Karpas-422 (cell line): Measurements from ENCODE around the gene STX1B. TPM values are rescaled to one million over a fixed set of nuclear protein-coding genes. Genes with fewer than 3 reads are reported as not detected.

ENCODE experiments used
- DNase-seq: peaks from one replicate; pipeline ENCODE4 v3.0.0-alpha.2; 2015
- H2AFZ ChIP-seq: fragments of 200-600 bp; sonication (generic); 2 replicates; pipeline ENCODE4 v1.6.1; 2014; ENCODE audit warnings: antibody characterized with exemption, low read length, mixed read lengths
- H3K27ac ChIP-seq: fragments of 200-600 bp; sonication (generic); 2 replicates; pipeline ENCODE4 v1.5.1; 2014; ENCODE audit warnings: mild to moderate bottlenecking, low read length, moderate library complexity
- H3K27me3 ChIP-seq: fragments of 200-600 bp; sonication (generic); 2 replicates; pipeline ENCODE4 v1.6.1; 2014; ENCODE audit warnings: low read length, mixed read lengths
- H3K36me3 ChIP-seq: fragments of 200-600 bp; sonication (generic); 2 replicates; pipeline ENCODE4 v1.6.1; 2014; ENCODE audit warnings: low read length, mixed read lengths; ENCODE audit not compliant: insufficient read depth
- H3K4me1 ChIP-seq: fragments of 200-600 bp; sonication (generic); 2 replicates; pipeline ENCODE4 v1.6.1; 2014; ENCODE audit warnings: mild to moderate bottlenecking, low read length, mixed read lengths
- H3K4me2 ChIP-seq: fragments of 200-600 bp; sonication (generic); 2 replicates; pipeline ENCODE4 v1.6.1; 2014; ENCODE audit warnings: low read length, low read depth, mild to moderate bottlenecking; ENCODE audit not compliant: poor library complexity, severe bottlenecking
- H3K4me3 ChIP-seq: fragments of 200-600 bp; sonication (generic); 2 replicates; pipeline ENCODE4 v1.5.1; 2014; ENCODE audit warnings: mild to moderate bottlenecking, antibody characterized with exemption, low read length, mixed read lengths
- H3K79me2 ChIP-seq: fragments of 200-600 bp; sonication (generic); 2 replicates; pipeline ENCODE4 v1.6.1; 2014; ENCODE audit warnings: mild to moderate bottlenecking, low read length, mixed read lengths
- H3K9ac ChIP-seq: fragments of 200-600 bp; sonication (generic); 2 replicates; pipeline ENCODE4 v1.6.0; 2014; ENCODE audit warnings: low read length
- H3K9me2 ChIP-seq: fragments of 200-600 bp; sonication (generic), shearing (Covaris generic); replicated peaks from 2 replicates; pipeline ENCODE4 v1.6.0; 2014; ENCODE audit warnings: mild to moderate bottlenecking, low read length, moderate library complexity; ENCODE audit not compliant: insufficient read depth
- H3K9me3 ChIP-seq: fragments of 300-700, 200-600 bp; sonication (generic); 2 replicates; pipeline ENCODE4 v1.6.1; 2014; ENCODE audit warnings: low read length, mixed read lengths
- H4K20me1 ChIP-seq: fragments of 200-600 bp; sonication (generic); 2 replicates; pipeline ENCODE4 v1.6.1; 2014; ENCODE audit warnings: mild to moderate bottlenecking, antibody characterized with exemption, low read length, low read depth; ENCODE audit not compliant: insufficient read depth
- total RNA-seq: library from RNA; depleted of rRNA; stranded (reverse); fragments of >200 nt; shearing (Covaris generic); gene quantifications from 2 replicates; pipeline ENCODE4 v1.2.3, GENCODE V29; 2014; ENCODE audit warnings: low replicate concordance

The STX1B gene
- total RNA-seq, 1 experiment from 2014 or later, result 0.11 TPM

DNA sequence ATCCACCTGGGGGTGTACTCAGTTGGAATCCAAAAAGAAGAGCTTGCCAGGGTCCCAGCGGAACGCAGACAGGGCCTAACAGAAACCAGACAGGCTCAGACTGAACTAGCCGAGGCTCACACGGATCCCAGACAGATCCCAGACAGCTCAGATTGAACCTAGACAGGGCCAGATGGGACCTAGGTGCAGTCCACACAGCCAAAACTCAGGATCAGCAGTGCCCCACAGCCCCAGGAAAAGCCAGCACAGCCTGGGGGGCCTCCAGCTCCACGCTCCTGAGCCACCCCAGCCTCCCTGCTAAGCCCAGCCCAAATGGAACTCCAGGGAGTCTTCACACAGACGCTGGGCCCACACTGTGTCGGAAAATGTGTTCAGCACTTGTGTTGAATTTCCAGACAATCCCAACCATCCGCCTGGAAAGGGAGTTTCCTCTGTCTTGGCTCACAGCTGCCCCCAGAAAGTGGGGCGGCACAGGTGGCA, 7.5 kb downstream of the STX1B start:
- H3K79me2 ChIP-seq, result no peaks in the 10 kb centered on the region
- no peak overlapping the region for H2AFZ ChIP-seq
- H3K4me3 ChIP-seq, result no peak overlapping the region
- no peak for DNase-seq
- H3K4me1 ChIP-seq, result peaks cover 4% of the 10 kb centered on the region
- H3K9me2 ChIP-seq, result no peaks in the 10 kb centered on the region
- no peaks in the 10 kb centered on the region for H3K36me3 ChIP-seq
- H4K20me1 ChIP-seq, result no peaks in the 10 kb centered on the region
- H3K4me2 ChIP-seq, result no peak overlapping the region
- no peak overlapping the region for H3K9ac ChIP-seq
- no peaks in the 10 kb centered on the region for H3K9me3 ChIP-seq
- no peaks in the 10 kb centered on the region for H3K27me3 ChIP-seq
- H3K27ac ChIP-seq, result no peak overlapping the region

GRCh38 chr16:31002250-31002700, 8.2 kb downstream of the STX1B start:
- no peak for DNase-seq
- no peaks in the 10 kb centered on the region for H3K36me3 ChIP-seq

DNA sequence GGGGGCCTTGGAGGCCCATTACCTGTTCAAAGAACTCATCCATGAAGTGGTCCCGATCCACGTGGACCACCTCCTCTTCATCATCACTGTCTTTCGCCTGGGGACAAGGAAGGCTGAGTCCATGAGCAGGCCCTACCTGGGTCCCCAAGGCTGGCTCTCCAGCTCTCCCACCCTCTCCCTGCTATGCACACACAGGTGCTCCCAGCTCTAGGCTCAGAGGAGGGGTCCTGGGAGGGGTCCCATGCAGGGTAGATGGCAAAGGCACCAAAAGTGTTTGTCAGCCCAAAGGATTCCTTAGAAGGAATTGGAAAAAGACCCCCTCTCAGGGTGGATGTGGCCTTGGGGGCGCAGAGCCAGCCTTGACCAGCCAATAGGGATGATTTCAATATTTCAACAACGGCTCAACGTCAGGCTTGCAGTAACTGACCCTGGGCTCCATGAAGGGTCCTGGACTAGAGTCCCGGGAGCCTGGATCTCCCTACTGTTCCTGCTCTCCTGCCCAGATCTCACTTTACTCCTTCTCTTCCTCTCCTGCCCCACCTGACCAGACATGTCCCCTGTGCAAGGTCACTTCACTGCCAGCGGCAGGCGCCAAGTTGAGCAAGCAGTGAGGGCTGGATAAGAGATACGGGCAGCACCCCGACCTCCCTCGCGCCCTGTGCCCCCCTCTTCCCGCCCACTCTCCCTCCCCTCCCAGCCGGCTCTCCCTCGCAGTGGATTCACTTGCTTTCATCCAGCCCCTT, 8.8 kb downstream of the STX1B start:
- Histone ChIP-seq H3K79me2 (no peaks in the 10 kb centered on the region), H3K27me3 (no peaks in the 10 kb centered on the region), H3K36me3 (no peaks in the 10 kb centered on the region), H4K20me1 (no peaks in the 10 kb centered on the region), H3K27ac (no peak overlapping the region), H3K4me2 (no peak overlapping the region), H3K9me2 (no peaks in the 10 kb centered on the region), H3K9ac (no peak overlapping the region), H3K4me1 (peaks cover 7% of the 10 kb centered on the region), H3K9me3 (no peaks in the 10 kb centered on the region), H3K4me3 (no peak overlapping the region), H2AFZ (no peak overlapping the region)
- DNase-seq, result no peak

More at GRCh38 chr16:31002250-31002700, 8.2 kb downstream of the STX1B start:
- Histone ChIP-seq H3K9me3 (no peaks in the 10 kb centered on the region), H3K79me2 (no peaks in the 10 kb centered on the region), H3K27ac (no peak overlapping the region), H3K27me3 (no peaks in the 10 kb centered on the region), H4K20me1 (no peaks in the 10 kb centered on the region), H3K9ac (no peak overlapping the region), H3K9me2 (no peaks in the 10 kb centered on the region), H3K4me2 (no peak overlapping the region), H3K4me1 (peaks cover 4% of the 10 kb centered on the region), H2AFZ (no peak overlapping the region), H3K4me3 (no peak overlapping the region)

DNA sequence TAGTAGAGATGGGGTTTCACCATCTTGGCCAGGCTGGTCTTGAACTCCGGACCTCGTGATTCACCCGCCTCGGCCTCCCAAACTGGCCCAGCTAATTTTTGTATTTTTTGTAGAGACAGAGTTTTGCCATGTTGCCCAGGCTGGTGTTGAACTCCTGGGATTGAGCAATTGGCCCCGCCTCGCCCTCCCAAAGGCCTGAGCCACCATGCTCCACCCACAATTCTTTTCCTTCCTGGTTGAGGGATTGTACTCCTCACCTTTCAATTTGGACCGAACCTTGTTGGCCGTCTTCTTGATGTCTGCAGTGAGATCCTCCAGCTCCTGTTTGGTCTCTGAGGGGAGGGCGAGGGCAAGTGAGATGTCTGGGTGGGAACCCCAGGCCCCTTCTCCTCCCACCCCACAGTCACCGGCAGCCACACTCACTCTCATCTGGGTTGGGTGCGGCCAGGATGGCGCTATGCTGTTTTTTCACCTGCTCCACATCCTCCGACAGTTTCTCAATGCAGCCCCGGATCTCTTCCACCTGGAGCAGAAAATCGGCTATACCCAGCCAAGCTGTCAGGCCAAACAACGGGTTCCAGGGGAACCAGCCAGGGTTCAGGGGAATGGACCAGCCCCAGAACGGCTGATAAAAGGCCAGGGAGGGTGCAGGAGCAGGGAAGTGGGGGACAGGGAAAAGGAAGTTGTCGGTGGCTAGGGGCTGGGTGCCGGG, 9.6 kb downstream of the STX1B start:
- DNase-seq, result no peak
- no peak overlapping the region for H3K9ac ChIP-seq
- no peaks in the 10 kb centered on the region for H3K79me2 ChIP-seq
- no peaks in the 10 kb centered on the region for H3K9me3 ChIP-seq
- no peak overlapping the region for H3K4me2 ChIP-seq
- H3K9me2 ChIP-seq, result no peaks in the 10 kb centered on the region
- H3K4me3 ChIP-seq, result no peak overlapping the region
- H3K4me1 ChIP-seq, result peaks cover 16% of the 10 kb centered on the region
- no peaks in the 10 kb centered on the region for H4K20me1 ChIP-seq
- no peaks in the 10 kb centered on the region for H3K27me3 ChIP-seq
- H2AFZ ChIP-seq, result no peak overlapping the region
- H3K27ac ChIP-seq, result no peak overlapping the region
- no peaks in the 10 kb centered on the region for H3K36me3 ChIP-seq

DNA sequence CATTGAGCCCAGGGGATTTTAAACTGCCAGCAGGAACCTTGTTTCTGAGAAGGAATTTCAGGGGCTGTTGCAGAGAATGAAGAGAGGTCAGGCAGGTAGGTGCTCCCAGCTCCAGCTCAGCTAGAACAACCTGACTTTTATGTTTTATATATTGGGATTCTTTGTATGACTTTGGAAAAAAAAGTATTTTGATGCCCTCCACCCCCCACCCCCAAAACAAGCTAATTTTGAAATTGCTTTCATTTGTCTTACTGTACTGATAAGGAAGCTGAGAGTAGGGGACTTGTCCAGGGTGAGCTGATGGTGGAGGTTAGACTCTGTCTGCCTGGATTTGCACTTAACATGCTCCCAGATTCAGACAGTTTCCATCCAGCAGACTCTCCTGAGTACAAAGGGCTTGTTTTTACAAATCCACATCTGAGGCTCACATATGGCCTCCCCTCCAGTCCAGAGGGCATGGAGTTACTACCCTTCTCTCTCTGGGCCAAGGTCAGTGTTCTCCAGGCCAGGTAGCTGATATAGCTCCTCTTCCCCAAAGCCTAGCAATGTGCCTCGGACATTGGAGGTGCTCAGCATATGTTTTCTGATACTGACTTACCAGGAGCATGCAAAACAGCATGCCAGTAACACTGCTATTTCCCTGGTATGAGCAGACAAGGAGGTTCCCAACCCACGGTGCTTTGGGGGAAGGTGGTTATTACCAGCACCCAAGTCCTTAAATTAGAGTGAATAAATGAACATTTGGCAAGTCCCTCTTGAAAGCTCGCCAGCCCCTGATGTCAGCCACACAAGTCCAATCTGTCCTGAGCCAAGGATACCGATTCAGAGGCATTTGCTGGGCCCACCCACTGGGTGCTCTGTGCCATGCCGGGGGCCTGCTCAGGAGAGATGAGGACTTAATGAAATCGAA, 11.3 kb downstream of the STX1B start:
- Histone ChIP-seq H3K9ac (no peak overlapping the region), H4K20me1 (no peaks in the 10 kb centered on the region), H3K4me1 (peaks cover 16% of the 10 kb centered on the region), H2AFZ (no peak overlapping the region), H3K9me3 (no peaks in the 10 kb centered on the region), H3K27ac (no peak overlapping the region), H3K4me3 (no peak overlapping the region), H3K36me3 (no peaks in the 10 kb centered on the region), H3K9me2 (no peaks in the 10 kb centered on the region), H3K79me2 (no peaks in the 10 kb centered on the region), H3K4me2 (no peak overlapping the region), H3K27me3 (no peaks in the 10 kb centered on the region)
- no peak for DNase-seq

DNA sequence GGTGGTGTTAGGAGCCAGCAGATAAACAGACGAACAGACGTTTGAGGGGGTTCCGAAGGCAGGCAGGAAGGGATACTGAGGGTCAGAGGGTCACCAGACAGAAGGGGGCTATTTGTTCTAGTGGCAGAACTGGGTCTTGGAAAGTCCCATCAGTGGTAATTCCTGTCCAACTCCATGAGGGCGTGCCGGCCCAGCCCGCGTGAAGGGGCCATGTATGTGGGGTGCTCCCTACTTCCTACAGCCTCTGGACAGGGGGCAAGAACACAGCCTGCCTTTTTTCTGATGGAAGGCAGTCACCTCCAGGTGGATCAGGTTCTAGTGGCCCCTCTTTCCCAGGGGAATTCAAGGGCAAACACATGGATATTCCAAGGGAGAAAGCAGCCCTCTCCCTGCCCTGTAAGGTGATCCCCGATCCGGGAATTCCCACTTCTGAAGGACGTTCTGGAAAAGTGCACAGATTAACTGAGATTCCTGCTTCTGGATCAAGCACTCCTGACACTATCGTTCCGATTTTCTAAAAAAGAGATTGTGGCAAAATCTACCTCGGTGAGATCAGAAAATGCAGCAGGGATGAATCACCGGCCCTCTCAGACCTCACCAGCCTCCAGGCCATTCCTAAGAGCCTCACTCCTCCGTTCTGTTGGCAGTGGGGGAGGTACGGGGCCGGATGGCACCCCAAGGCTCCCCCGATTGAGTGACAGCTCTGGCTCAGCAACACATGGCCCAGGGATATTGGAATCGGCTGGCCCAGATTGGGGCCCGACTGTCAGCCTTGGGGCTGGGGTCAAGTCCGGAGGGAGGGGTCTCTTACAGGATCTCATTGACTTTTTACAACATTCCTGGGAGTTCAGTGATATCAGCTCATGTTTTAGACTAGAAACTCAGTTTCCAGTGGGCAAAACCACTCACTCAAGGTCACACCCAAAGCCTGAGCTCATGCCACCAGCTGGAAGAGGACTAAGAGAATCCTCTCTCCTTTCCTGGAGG, 12.4 kb downstream of the STX1B start:
- Histone ChIP-seq H3K9me2 (no peaks in the 10 kb centered on the region), H3K79me2 (no peaks in the 10 kb centered on the region), H3K4me2 (no peak overlapping the region), H3K27ac (no peak overlapping the region), H3K27me3 (no peaks in the 10 kb centered on the region), H3K36me3 (no peaks in the 10 kb centered on the region), H3K4me3 (no peak overlapping the region), H3K4me1 (peaks cover 16% of the 10 kb centered on the region), H3K9ac (no peak overlapping the region), H2AFZ (no peak overlapping the region), H3K9me3 (no peaks in the 10 kb centered on the region), H4K20me1 (no peaks in the 10 kb centered on the region)
- no peak for DNase-seq

- no peak overlapping the region for H3K27ac ChIP-seq
These were observed 13.3 kb downstream of the STX1B start for GRCh38 chr16:30996985-30997724.

More at GRCh38 chr16:30996985-30997724, 13.3 kb downstream of the STX1B start:
- peaks cover 16% of the 10 kb centered on the region for H3K4me1 ChIP-seq
- DNase-seq, result peak; percentile 91
- H3K4me3 ChIP-seq, result peak overlapping the region; percentile 83
- peak overlapping the region; percentile 48; the same call in 1 of the 2 replicates for H2AFZ ChIP-seq
- peak overlapping the region; percentile 73 for H3K9ac ChIP-seq
- H3K4me2 ChIP-seq, result peak overlapping the region; percentile 89
- no peaks in the 10 kb centered on the region for H3K79me2 ChIP-seq
- no peaks in the 10 kb centered on the region for H3K9me3 ChIP-seq
- no peaks in the 10 kb centered on the region for H3K36me3 ChIP-seq
- no peaks in the 10 kb centered on the region for H3K9me2 ChIP-seq
- no peaks in the 10 kb centered on the region for H3K27me3 ChIP-seq
- no peaks in the 10 kb centered on the region for H4K20me1 ChIP-seq
